ENCODE measurements around the gene B2M. TPM values are rescaled to one million over a fixed set of nuclear protein-coding genes. Genes with fewer than 3 reads are reported as not detected.

The B2M gene
- total RNA-seq, result 1,270 and 1,721 TPM in 2 replicates

DNA sequence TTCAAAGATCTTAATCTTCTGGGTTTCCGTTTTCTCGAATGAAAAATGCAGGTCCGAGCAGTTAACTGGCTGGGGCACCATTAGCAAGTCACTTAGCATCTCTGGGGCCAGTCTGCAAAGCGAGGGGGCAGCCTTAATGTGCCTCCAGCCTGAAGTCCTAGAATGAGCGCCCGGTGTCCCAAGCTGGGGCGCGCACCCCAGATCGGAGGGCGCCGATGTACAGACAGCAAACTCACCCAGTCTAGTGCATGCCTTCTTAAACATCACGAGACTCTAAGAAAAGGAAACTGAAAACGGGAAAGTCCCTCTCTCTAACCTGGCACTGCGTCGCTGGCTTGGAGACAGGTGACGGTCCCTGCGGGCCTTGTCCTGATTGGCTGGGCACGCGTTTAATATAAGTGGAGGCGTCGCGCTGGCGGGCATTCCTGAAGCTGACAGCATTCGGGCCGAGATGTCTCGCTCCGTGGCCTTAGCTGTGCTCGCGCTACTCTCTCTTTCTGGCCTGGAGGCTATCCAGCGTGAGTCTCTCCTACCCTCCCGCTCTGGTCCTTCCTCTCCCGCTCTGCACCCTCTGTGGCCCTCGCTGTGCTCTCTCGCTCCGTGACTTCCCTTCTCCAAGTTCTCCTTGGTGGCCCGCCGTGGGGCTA lies at the start of gene B2M, which contains the start of gene PATL2:
TSS of gene B2M (plus strand) at position 422 of the 647 bp plus-strand sequence. CDS start at position 452, 30 bp downstream.
TSS of gene PATL2 (minus strand) at position 228 of the 647 bp plus-strand sequence. CDS start 34,833 bp downstream, outside the sequence.

DNA sequence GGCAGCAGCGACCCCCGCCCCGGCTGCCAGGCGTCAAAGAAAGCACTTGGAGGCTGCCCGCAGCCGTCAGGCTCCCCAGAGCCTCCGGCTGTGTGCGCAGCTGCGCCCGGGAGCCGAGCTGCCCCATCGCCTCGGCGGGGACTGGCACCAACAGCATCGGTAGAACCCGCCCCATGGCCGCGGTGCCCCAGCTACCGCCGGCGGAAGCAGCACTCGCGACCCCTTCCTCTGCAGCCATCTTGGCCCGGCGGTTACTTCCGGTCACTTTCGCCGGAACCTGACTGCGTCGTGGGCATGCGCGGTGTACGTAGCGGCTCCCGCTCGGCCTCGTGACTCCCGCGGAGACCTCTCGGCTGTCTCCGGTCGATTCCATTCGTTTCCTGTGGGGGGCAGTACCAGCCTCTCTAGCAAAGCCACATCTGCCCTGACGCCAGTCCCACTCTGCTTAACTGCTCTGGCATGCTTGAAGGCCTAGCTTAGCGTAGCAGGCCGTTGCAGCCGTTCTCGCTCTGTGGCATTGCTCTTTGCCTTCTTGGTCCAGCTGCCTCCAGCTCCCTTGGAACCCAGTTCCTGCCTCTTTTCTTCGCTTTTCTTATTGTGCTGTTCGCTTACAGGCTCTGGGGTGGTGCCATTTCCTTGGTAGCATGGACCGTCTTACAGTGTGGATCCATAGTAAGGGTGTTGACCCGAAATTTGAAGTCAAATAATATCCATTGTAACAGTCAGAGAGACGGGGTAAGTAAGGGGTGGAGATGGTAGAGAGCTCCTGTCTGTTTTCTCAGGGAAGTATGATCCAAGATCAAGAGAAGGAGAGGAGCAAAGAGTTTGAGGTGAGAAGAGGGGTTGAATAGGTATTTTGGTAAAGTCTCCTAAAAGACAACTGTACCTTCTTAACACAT lies 47.7 kb upstream of the B2M start, which contains the start of gene SPG11:
TSS of gene SPG11 (minus strand) at position 253 of the 899 bp plus-strand sequence. CDS start at position 238, 15 bp downstream.

DNA sequence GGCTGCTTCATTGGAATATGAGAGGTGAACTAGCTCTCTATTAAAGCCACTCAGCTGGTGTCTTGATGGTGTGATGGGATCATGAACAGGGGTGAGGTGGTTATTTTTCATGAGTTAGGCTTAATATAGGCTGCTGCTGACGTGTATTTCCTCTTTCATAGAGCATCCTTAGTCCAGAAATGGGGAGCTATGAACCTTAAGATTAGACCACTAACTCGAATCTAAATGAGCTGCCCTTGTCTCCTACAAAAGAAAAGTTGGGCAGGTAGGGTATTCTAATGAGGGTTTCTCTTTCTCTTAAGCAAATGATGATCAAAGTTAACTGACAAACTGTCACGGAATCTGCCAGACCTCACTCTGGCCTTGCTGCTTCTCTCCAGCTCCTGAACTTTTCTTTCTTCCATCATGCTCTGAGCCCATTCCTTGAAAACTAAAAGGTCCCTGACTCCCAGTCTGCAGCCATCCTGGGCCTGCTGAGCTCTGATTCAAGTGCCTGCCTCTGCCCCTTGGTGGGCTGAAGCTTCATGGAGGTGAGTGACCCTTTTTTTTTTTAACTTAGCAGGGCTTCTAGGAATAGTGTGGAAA lies 25.0 kb downstream of the B2M start, which contains the start of gene TRIM69:
TSS of gene TRIM69 (plus strand) at position 348 of the 585 bp plus-strand sequence. CDS start at position 525, 177 bp downstream.

Other genes starting within 250 kb of the B2M start
- gene EIF3J, start 174.4 kb upstream of the B2M start, total RNA-seq, result 24.7 and 30.6 TPM in 2 replicates
- 69.7 and 78.7 TPM in 2 replicates for gene SPG11, start 47.9 kb upstream of the B2M start, total RNA-seq
- 0.28 and 0.43 TPM in 2 replicates for gene PATL2, start 194 bp upstream of the B2M start, total RNA-seq
- 10.8 and 14.4 TPM in 2 replicates for gene TRIM69, start 25.0 kb downstream of the B2M start, total RNA-seq
- gene TERB2, start 245.2 kb downstream of the B2M start, total RNA-seq, result not detected in 2 replicates

All from smooth muscle cell of bladder (primary cell).